Spleen (tissue), 11 donors: Measurements from ENCODE around the gene LIMA1. TPM values are rescaled to one million over a fixed set of nuclear protein-coding genes. Genes with fewer than 3 reads are reported as not detected.

Source experiments
- DNase-seq: peaks from one replicate; pipeline ENCODE4 v3.0.0-alpha.2; 2020
- H3K27ac ChIP-seq, 8 donors: fragments of 200-600 bp; sonication (generic) in 7 of 8; 1 replicate in 4 of 8; 2 replicates in 4 of 8; pipeline versions ENCODE4 v1.5.0 to v1.8.0; 2016 to 2021; ENCODE audit warnings: inconsistent platforms in 4 of 8, mild to moderate bottlenecking in 4 of 8, moderate library complexity in 1 of 8
- H3K27me3 ChIP-seq, 7 donors: fragments of 200-600 bp; sonication (generic) in 6 of 7; replicated peaks in 1 of 7; 1 replicate in 4 of 7; 2 replicates in 3 of 7; pipeline versions ENCODE4 v1.5.0 to v1.8.0; 2016 to 2021; ENCODE audit warnings: inconsistent platforms in 3 of 7, mild to moderate bottlenecking in 1 of 7
- H3K36me3 ChIP-seq, 6 donors: fragments of 200-600 bp; sonication (generic) in 5 of 6; 1 replicate in 4 of 6; 2 replicates in 2 of 6; pipeline versions ENCODE4 v1.5.0 to v1.8.0; 2016 to 2021; ENCODE audit warnings: inconsistent platforms in 2 of 6
- H3K4me1 ChIP-seq, 6 donors: fragments of 200-600 bp; sonication (generic) in 5 of 6; 1 replicate in 3 of 6; 2 replicates in 3 of 6; pipeline versions ENCODE4 v1.5.0 to v1.8.0; 2016 to 2021; ENCODE audit warnings: inconsistent platforms in 3 of 6
- H3K4me3 ChIP-seq, 8 donors: fragments of 200-600 bp; sonication (generic) in 7 of 8; 1 replicate in 4 of 8; 2 replicates in 4 of 8; pipeline versions ENCODE4 v1.5.0 to v1.8.0; 2016 to 2021; ENCODE audit warnings: inconsistent platforms in 4 of 8, mild to moderate bottlenecking in 4 of 8, moderate library complexity in 2 of 8
- H3K9me3 ChIP-seq, 8 donors: fragments of 200-600 bp; sonication (generic) in 7 of 8; 1 replicate in 4 of 8; 2 replicates in 4 of 8; pipeline versions ENCODE4 v1.5.0 to v1.8.0; 2016 to 2021; ENCODE audit warnings: inconsistent platforms in 4 of 8
- CTCF ChIP-seq, 11 experiments: fragments of 200-600 bp in 7 of 11; fragments of 450-650 bp in 4 of 11; sonication (generic) in 4 of 11; IDR thresholded peaks in 8 of 11; conservative IDR thresholded peaks in 3 of 11; 1 replicate in 7 of 11; 2 replicates in 4 of 11; pipeline versions ENCODE4 v1.4.0 to v1.8.0; 2016 to 2021; ENCODE audit warnings: antibody characterized with exemption in 11 of 11, inconsistent platforms in 4 of 11, mild to moderate bottlenecking in 1 of 11
- POLR2A ChIP-seq, 3 donors: fragments of 450-650 bp; IDR thresholded peaks; one replicate each; pipeline ENCODE4 v1.5.1; 2017; ENCODE audit warnings: antibody characterized with exemption in 3 of 3, mild to moderate bottlenecking in 1 of 3
- POLR2AphosphoS5 ChIP-seq, 3 donors: sonication (generic); formaldehyde crosslinking; IDR thresholded peaks; one replicate each; pipeline ENCODE4 v1.5.1; 2017; ENCODE audit warnings: antibody characterized with exemption in 3 of 3
- WGBS, 5 donors: extraction: QIAGEN DNeasy Blood & Tissue Kit in 3 of 5; methylation state at CpG; one replicate each; pipeline versions ENCODE4 v1.1.5 to v1.1.7; 2013 to 2018; 5-methylcytosine and 5-hydroxymethylcytosine counted together
- intact Hi-C: fragments of 100-400 bp; cut with DNase I; formaldehyde crosslinking; loops from one replicate; pipeline ENCODE4 v1.15.0; 2023; ENCODE audit warnings: low total_unique reads
- polyA plus RNA-seq, 3 donors: library from polyadenylated mRNA; stranded (reverse); fragments of 200-250 nt; gene quantifications; one replicate each; pipeline ENCODE4 v1.2.1, GENCODE V29; 2013
- total RNA-seq, 7 donors: library from RNA; depleted of rRNA in 3 of 7; stranded (reverse); fragments of >200 nt in 3 of 7; fragmentation: NEBNext Ultra II Directional in 4 of 7; extraction: Animal tissue kit (Norgen Biotek cat#: 25700) in 4 of 7; gene quantifications; one replicate each; pipeline versions ENCODE4 v1.1.0 to v1.2.1, GENCODE V29; 2016 to 2021
- donor health status: healthy with polysubstance abuse.
- donor health status: DM: no; HTN: no; CAD: no; lungs with moderate emphysema.
- donor health status: DM: no; HTN: no; CAD: no.
- donor health status: Bipolar disorder and iron deficiency.
- donor health status: healthy.
- donor health status: DM: no; HTN: no; CAD: no.
- donor health status: DM: yes; HTN: yes; CAD: no.

LIMA1 gene
- total and polyA plus RNA-seq, 10 donors = 15.3 to 102 (median 61.2) TPM

GRCh38 chr12:50309950-50310349 is 26.6 kb upstream of the LIMA1 start:
- Histone ChIP-seq H3K4me3 (no peak overlapping the region), H3K27me3 (no peaks in the 10 kb centered on the region), H3K27ac (no peak overlapping the region), H3K9me3 (no peaks in the 10 kb centered on the region), H3K36me3 (no peaks in the 10 kb centered on the region), H3K4me1 (no peaks in the 10 kb centered on the region)
- DNase-seq = no peak
- TF ChIP-seq POLR2AphosphoS5 (IDR thresholded peaks at IDR 0.05) (no peak), CTCF (IDR thresholded peaks at IDR 0.05 in 8 of 11, conservative IDR thresholded peaks at IDR 0.05 in 3 of 11) (no peak)
- intact Hi-C loops = no loop called here
- WGBS, 5 donors = 84 to 95% (median 89%) methylated on average over 2 of the region's 2 CpGs

- intact Hi-C loops = no loop called here
- Histone ChIP-seq H3K36me3 (no peaks in the 10 kb centered on the region), H3K4me1 (peaks cover 3 to 8% (median 5%) of the 10 kb centered on the region in 6 donors), H3K4me3 (no peak overlapping the region), H3K9me3 (no peaks in the 10 kb centered on the region), H3K27me3 (no peaks in the 10 kb centered on the region), H3K27ac (no peak overlapping the region)
- DNase-seq = no peak
- TF ChIP-seq POLR2AphosphoS5 (IDR thresholded peaks at IDR 0.05) = no peak
- TF ChIP-seq POLR2A (IDR thresholded peaks at IDR 0.05) = no peak
- no peak for TF ChIP-seq CTCF (IDR thresholded peaks at IDR 0.05 in 8 of 11, conservative IDR thresholded peaks at IDR 0.05 in 3 of 11)
- 75 to 88% (median 83%) methylated on average over 3 of the region's 3 CpGs for WGBS, 5 donors
These were observed 19.4 kb upstream of the LIMA1 start for GRCh38 chr12:50302686-50303085.

GRCh38 chr12:50297996-50298395 is 14.7 kb upstream of the LIMA1 start:
- Histone ChIP-seq H3K27ac (peak overlapping the region; percentile 30 to 79 (median 73)), H3K36me3 (peaks cover 0 to 5% (median 0%) of the 10 kb centered on the region in 6 donors), H3K4me3 (no peak overlapping the region), H3K4me1 (peaks cover 7 to 23% (median 18%) of the 10 kb centered on the region in 6 donors), H3K9me3 (no peaks in the 10 kb centered on the region), H3K27me3 (no peaks in the 10 kb centered on the region)
- TF ChIP-seq POLR2AphosphoS5 (IDR thresholded peaks at IDR 0.05) (no peak), POLR2A (IDR thresholded peaks at IDR 0.05) (no peak), CTCF (IDR thresholded peaks at IDR 0.05 in 8 of 11, conservative IDR thresholded peaks at IDR 0.05 in 3 of 11) (no peak)
- intact Hi-C loops = no loop called here
- 35 to 80% (median 67%) methylated on average over 1 of the region's 1 CpG for WGBS, 5 donors
- no peak for DNase-seq

GRCh38 chr12:50297027-50297426 is 13.7 kb upstream of the LIMA1 start:
- peaks cover 7 to 23% (median 18%) of the 10 kb centered on the region in 6 donors for H3K4me1 ChIP-seq
- DNase-seq = no peak
- peaks cover 0 to 3% (median 0%) of the 10 kb centered on the region in 8 donors for H3K9me3 ChIP-seq
- WGBS, 5 donors = 25 to 56% (median 37%) methylated on average over 3 of the region's 3 CpGs
- no peak for TF ChIP-seq CTCF (IDR thresholded peaks at IDR 0.05 in 8 of 11, conservative IDR thresholded peaks at IDR 0.05 in 3 of 11)
- TF ChIP-seq POLR2AphosphoS5 (IDR thresholded peaks at IDR 0.05) = no peak
- no peak for TF ChIP-seq POLR2A (IDR thresholded peaks at IDR 0.05)
- no peak overlapping the region for H3K4me3 ChIP-seq
- H3K27ac ChIP-seq = peak overlapping the region; percentile 31 to 79 (median 73)
- H3K36me3 ChIP-seq = peaks cover 0 to 5% (median 0%) of the 10 kb centered on the region in 6 donors
- intact Hi-C loops = no loop called here
- H3K27me3 ChIP-seq = no peaks in the 10 kb centered on the region
